Spinal cord (tissue), 10 donors: Measurements from ENCODE around the gene VDR. TPM values are rescaled to one million over a fixed set of nuclear protein-coding genes. Genes with fewer than 3 reads are reported as not detected.
"Not testable (repeated sequence)": the region's sequence is repeated elsewhere in the genome, so short reads cannot be mapped to it uniquely, and the experiment has no call there.

Experiments used
- DNase-seq, 6 donors: peaks; one replicate each; pipeline versions ENCODE4 v3.0.0 to v3.0.0-alpha.2; 2013 to 2015; ENCODE audit warnings: low spot score in 6 of 6, low read depth in 4 of 6
- H3K27ac ChIP-seq: one replicate; pipeline ENCODE4 v1.5.1; 2013; ENCODE audit warnings: low read depth, low read length, control low read depth
- H3K27me3 ChIP-seq: one replicate; pipeline ENCODE4 v1.6.1; 2013; ENCODE audit warnings: low read length; ENCODE audit not compliant: control insufficient read depth, insufficient read depth
- H3K36me3 ChIP-seq: one replicate; pipeline ENCODE4 v1.6.1; 2013; ENCODE audit warnings: low read length; ENCODE audit not compliant: control insufficient read depth, insufficient read depth
- H3K4me1 ChIP-seq: one replicate; pipeline ENCODE4 v1.6.1; 2013; ENCODE audit warnings: low read length; ENCODE audit not compliant: control insufficient read depth, insufficient read depth
- H3K4me3 ChIP-seq: one replicate; pipeline ENCODE4 v1.5.1; 2013; ENCODE audit warnings: low read depth, low read length, control low read depth
- H3K9me3 ChIP-seq: one replicate; pipeline ENCODE4 v1.6.1; 2013; ENCODE audit warnings: low read length; ENCODE audit not compliant: control insufficient read depth, insufficient read depth
- WGBS: methylation state at CpG from one replicate; pipeline ENCODE4 v1.1.5; 2013; ENCODE audit warnings: missing lambda C conversion rate; ENCODE audit not compliant: insufficient coverage; 5-methylcytosine and 5-hydroxymethylcytosine counted together
- polyA plus RNA-seq, 2 donors: library from polyadenylated mRNA; unstranded; fragments of 120-200 nt; gene quantifications; one replicate each; pipeline ENCODE4 v1.2.1, GENCODE V29; 2013; ENCODE audit not compliant: insufficient read length in 2 of 2
- total RNA-seq, 2 donors: library from RNA; depleted of rRNA in 1 of 2; stranded (reverse); fragments of 120-200 nt in 1 of 2; fragments of >200 nt in 1 of 2; gene quantifications; one replicate each; pipeline versions ENCODE4 v1.2.3 to v1.2.4, GENCODE V29; 2013 to 2014
- donor health status: healthy.

VDR gene
- total and polyA plus RNA-seq, 4 donors: 0.17 to 0.50 (median 0.39) TPM

- Histone ChIP-seq H3K4me3 (peak overlapping the region; percentile 9), H3K4me1 (peaks cover 66% of the 10 kb centered on the region), H3K9me3 (no peaks in the 10 kb centered on the region), H3K36me3 (peaks cover 3% of the 10 kb centered on the region), H3K27ac (peak overlapping the region; percentile 79), H3K27me3 (no peaks in the 10 kb centered on the region)
- DNase-seq: no peak
- WGBS: 75% methylated on average over 6 of the region's 9 CpGs
Measured at GRCh38 chr12:47813511-47814196, 91.1 kb downstream of the VDR start.

DNA sequence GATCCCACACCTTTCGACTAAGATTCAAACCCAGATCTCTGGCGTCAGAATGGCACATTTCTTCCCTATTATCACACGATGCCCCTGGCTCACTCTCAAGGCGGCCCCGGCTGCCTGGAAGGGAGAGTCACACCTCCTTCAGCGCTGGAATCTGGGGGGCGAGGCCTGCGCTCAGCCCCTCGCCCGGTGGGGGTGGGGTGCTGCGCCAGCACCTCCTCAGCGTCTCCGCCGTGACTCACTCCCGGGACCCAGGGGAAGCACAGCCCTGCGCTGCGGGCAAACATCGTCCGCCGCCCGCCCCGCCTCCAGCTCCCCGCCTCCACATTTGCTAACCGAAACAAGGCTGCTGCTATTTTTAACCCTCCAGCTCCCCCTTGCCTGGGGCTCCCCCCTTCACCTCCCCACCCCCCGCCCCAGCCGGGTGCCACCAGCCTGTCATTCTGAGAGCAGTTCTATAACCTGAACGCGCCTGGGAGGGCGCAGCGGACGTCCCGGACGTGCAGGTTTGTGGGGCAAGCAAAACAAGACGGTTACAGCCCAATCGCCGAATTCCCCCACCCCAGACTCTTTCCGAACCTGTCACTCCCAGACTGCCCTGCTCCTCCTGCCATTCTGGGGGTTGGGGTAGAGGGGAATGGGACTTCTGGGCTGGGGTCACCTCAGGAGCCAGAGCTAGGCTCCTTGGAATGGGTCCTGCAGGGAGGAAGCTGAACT is 91.8 kb downstream of the VDR start:
- peaks cover 3% of the 10 kb centered on the region for H3K36me3 ChIP-seq
- peak overlapping the region; percentile 28 for H3K4me3 ChIP-seq
- peaks cover 67% of the 10 kb centered on the region for H3K4me1 ChIP-seq
- no peaks in the 10 kb centered on the region for H3K27me3 ChIP-seq
- peak in 2 of 6 donors; percentile 50 to 73 for DNase-seq
- WGBS: 3% methylated on average over 29 of the region's 37 CpGs
- no peaks in the 10 kb centered on the region for H3K9me3 ChIP-seq
- peak overlapping the region; percentile 79 for H3K27ac ChIP-seq

DNA sequence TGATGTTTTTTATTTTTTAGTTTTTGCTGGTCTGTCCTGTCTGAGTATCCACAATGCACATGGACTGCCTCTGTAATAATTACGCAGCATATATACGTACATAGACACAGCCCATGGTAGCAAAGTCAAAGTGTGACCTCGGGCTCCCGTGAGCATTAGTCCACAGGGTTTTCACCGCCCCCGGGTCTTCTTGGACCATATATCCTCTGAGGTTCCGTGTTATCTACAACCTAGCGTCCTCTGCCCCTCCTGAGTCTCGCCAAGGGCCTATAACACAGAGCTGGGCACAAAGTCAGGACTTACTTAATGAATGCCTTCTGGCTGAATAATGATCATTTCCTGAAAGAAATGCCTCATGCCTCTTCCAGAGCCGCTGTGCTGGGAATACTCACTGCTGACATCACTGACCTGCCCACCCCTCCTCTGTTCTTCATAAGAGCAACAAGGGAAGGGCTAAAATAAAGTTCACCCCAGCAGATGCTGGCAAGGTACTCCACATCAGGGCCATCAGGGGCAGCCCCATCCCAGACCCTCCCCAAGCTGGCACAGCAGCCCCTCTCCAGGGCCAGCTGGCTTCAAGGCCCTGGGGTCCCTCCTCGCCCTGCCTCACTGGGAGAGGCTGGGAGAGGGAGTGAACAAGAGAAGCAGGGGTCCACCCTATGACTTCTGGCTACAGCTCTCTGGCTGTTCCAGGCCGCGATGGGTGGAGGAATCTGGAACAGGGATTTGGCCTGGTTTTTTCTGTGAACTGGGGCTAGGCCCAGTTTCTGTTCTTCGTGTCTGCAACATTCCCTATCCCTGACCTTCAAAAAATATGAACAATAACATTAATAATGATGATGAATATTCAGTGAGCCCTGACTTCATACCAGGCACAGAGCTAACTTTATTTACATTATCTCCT is 93.0 kb downstream of the VDR start:
- H3K27ac ChIP-seq: peak overlapping the region; percentile 79
- H3K4me1 ChIP-seq: peaks cover 68% of the 10 kb centered on the region
- DNase-seq: peak in 1 of 6 donors; percentile 59
- no peaks in the 10 kb centered on the region for H3K36me3 ChIP-seq
- 81% methylated on average over 10 of the region's 14 CpGs for WGBS
- no peaks in the 10 kb centered on the region for H3K27me3 ChIP-seq
- no peak overlapping the region for H3K4me3 ChIP-seq
- no peaks in the 10 kb centered on the region for H3K9me3 ChIP-seq

DNA sequence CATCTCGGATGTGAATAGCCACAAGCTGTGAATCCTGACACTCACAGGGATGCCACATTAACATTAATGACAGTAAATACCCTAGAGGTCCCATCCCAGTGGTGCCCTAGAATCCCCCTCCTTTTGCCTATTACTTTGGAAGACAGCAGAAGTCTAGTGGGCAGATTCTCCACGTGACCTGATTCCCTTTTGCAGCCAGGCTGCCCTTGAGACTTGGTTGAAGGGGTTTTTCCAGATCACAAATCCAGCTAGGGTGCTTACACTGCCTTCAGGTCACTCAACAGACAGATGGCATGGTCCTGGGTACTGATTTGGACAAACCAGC is 93.8 kb downstream of the VDR start:
- Histone ChIP-seq H3K9me3 (no peaks in the 10 kb centered on the region), H3K27ac (peak overlapping the region; percentile 54), H3K27me3 (no peaks in the 10 kb centered on the region), H3K36me3 (no peaks in the 10 kb centered on the region), H3K4me1 (peaks cover 70% of the 10 kb centered on the region), H3K4me3 (no peak overlapping the region)
- DNase-seq: no peak
- WGBS: 50% methylated on average over 1 of the region's 2 CpGs

DNA sequence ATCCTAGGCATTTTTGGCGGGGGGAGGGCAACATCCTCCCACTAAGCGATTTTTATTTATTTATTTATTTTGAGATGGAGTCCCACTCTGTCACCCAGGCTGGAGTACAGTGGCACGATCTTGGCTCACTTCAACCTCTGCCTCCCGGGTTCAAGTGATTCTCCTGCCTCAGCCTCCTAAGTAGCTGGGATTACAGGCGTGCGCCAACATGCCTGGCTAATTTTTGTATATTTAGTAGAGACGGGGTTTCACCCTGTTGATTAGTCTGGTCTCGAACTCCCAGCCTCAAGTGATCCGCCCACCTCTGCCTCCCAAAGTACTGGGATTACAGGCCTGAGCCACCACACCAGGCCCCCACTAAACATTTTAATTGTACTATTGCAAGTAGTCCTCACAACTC is 95.3 kb downstream of the VDR start:
- H3K9me3 ChIP-seq, H3K4me3 ChIP-seq, DNase-seq, H3K27ac ChIP-seq, H3K27me3 ChIP-seq, H3K36me3 ChIP-seq: not testable (repeated sequence)
- no CpG with 5 or more reads among the region's 9 CpGs for WGBS
- H3K4me1 ChIP-seq: peaks cover 82% of the 10 kb centered on the region

- Histone ChIP-seq H3K4me1 (peaks cover 81% of the 10 kb centered on the region), H3K27ac (peak overlapping the region; percentile 40), H3K4me3 (no peak overlapping the region), H3K36me3 (peaks cover 6% of the 10 kb centered on the region), H3K9me3 (no peaks in the 10 kb centered on the region), H3K27me3 (no peaks in the 10 kb centered on the region)
- no peak for DNase-seq
- WGBS: 79% methylated on average over 7 of the region's 9 CpGs
Measured at GRCh38 chr12:47808574-47809365, 96.0 kb downstream of the VDR start.

- peak overlapping the region; percentile 40 for H3K27ac ChIP-seq
- peak in 1 of 6 donors; percentile 51 for DNase-seq
- H3K4me3 ChIP-seq: no peak overlapping the region
- 37% methylated on average over 3 of the region's 9 CpGs for WGBS
- H3K27me3 ChIP-seq: no peaks in the 10 kb centered on the region
- H3K9me3 ChIP-seq: no peaks in the 10 kb centered on the region
- H3K4me1 ChIP-seq: peaks cover 81% of the 10 kb centered on the region
- H3K36me3 ChIP-seq: peaks cover 10% of the 10 kb centered on the region
Measured at GRCh38 chr12:47808050-47808449, 96.7 kb downstream of the VDR start.

- 83% methylated on average over 4 of the region's 5 CpGs for WGBS
- Histone ChIP-seq H3K9me3 (no peaks in the 10 kb centered on the region), H3K36me3 (peaks cover 10% of the 10 kb centered on the region), H3K4me1 (peaks cover 81% of the 10 kb centered on the region), H3K27ac (no peak overlapping the region), H3K27me3 (no peaks in the 10 kb centered on the region), H3K4me3 (no peak overlapping the region)
- DNase-seq: no peak
Measured at GRCh38 chr12:47807338-47807737, 97.5 kb downstream of the VDR start.

DNA sequence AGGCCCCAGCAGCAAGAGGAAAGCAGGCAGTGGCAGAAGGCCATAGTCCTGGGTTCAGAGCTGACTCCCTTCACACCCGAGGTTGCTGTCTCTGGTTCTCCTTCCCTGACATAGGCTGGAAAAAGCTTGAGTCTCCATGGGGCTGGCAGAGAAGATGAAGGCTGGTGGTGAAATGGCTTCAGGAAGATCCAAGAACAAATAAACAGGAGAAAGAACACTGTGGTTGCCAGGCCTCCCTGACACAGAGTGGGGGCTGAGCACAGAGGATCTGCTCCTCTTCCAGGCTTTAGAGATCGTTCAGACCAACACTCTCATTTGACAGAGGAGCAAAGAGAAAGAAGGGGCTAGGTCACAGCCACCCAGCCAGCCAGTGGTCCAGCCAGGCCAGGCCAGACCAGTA is 99.4 kb downstream of the VDR start:
- Histone ChIP-seq H3K36me3 (peaks cover 19% of the 10 kb centered on the region), H3K9me3 (no peaks in the 10 kb centered on the region), H3K27ac (no peak overlapping the region), H3K27me3 (no peaks in the 10 kb centered on the region), H3K4me3 (no peak overlapping the region), H3K4me1 (peaks cover 72% of the 10 kb centered on the region)
- DNase-seq: no peak
- 60% methylated on average over 2 of the region's 2 CpGs for WGBS
